Dedifferentiated amniotic fluid mesenchymal stem cell (primary cell): ENCODE data around the gene SPATS2L.

Experiments
- DNase-seq: peaks from one replicate; pipeline ENCODE4 v3.0.0-alpha.2; 2016; ENCODE audit errors: extremely low spot score

Gene SPATS2L

DNA sequence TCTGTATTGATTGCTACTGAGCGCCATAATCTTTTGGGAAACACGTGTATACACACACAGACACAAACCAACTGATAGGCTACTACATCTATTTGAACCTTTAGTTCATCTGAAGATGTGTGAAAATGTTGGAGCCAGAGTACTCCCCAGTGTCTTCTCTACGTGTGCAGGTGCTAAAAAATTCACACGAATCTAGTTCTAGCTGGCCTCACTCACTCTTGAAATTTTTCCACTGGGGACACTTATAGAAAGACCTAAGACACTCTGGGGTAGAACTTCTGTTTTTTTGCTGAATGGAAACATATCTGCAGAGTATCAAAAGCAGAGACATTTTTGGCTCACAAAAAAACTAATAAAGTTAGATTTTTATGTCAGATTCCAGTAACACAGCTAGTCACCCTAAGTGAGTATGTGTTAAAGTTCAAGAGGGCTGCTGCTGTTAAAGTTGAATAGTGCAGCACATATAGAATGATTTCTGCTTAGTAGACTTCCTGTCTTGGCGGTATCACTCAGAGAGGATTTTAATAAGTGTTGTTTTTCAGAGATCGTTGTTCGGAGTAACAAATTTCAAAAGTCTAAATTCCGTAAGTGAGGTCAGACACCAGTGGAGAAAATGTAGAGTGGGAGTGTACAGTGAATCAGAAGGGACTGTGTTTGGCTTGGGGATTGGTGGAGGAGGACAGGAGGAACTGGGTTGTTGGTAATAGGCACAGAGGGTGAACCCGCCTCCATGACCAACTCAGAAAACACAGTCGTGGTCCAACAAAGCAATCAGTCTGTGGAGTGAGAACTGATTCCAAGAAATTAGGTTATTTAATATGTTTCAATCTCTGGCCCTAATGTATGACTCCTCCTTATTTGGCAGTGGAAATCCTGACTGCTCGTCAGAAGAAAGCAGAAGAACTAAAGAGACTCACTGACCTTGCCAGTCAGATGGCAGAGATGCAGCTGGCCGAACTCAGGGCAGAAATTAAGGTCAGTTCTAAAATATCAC is 160.2 kb downstream of the SPATS2L start:
- DNase-seq: no peak

DNA sequence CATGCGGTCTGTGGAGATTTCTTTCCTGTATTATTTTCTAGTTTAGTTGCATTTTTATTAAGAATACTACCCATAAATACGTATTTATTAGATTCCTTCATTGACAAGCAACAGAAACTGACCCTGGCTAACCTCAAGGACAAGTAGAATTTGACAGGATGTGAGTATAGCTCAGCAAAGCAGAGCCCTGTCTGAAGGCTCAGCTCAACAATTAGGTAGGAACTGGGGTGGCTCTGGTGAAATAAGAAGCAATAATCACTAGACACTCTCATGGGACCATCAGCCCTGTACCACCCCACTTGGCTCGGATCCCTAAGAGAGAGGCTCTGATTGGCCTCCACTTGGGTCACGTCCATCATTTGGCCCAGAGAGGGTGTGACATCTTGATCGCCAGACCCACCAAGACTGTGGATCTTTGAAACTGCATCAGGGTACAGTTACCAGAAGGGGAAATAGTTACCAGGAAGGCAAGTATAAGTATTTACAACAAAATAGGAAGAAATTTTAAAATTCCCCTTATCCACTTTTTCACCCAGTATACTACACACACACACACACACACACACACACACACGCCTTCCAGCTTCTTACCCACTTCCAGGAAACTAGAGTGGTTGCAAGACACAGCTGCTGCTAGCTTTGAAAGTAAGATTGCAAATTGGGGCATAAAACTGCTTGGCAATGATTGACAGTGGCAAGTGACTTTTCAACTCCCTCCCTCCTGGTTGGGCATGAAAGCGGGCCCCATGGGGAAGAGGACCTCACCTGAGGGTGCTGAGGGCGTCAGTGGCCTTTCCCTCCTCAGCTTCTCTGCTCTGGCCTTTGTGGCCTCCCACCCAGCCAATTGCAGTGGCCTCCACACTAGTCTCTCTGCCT is 161.6 kb downstream of the SPATS2L start:
- DNase-seq: no peak

DNA sequence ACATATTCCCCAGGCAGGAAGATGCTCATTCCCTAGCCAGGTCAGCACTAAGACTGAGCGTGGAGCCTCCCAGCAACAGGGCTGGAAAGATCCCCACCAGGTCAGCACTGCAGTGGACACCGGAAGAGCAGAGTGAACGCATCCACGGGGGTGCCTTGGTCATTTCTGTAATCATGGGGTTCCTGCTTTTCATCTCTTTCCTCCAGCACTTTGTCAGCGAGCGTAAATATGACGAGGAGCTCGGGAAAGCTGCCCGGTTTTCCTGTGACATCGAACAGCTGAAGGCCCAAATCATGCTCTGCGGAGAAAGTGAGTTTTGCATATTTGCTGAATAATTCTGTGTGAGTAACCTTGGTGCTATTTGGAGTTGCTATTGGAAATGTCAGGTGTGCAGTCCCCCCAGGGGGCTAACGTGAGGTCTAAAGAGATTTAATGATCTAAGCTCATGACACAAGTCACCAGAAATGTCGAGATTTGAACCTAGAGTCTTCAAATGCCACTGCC is 163.3 kb downstream of the SPATS2L start:
- no peak for DNase-seq

DNA sequence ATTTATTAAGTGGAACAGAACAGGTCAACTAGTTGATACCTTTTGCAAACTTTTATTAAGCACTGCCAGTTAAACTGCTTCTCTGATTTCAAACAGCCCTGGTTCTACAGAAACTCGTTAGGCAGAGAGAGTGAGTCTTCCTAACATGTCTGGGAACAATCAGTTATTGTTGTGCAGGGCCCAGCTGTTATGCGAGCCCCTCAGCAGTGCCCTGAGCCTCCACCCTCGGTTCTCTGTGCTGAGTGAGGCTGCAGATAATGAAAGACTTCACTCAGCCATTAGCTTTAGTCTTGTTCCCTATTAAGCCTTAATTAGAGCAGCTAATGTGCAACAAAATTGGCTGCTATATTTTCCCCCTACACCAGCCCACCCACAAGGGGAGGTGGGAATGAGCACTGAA is 163.7 kb downstream of the SPATS2L start:
- DNase-seq: no peak

DNA sequence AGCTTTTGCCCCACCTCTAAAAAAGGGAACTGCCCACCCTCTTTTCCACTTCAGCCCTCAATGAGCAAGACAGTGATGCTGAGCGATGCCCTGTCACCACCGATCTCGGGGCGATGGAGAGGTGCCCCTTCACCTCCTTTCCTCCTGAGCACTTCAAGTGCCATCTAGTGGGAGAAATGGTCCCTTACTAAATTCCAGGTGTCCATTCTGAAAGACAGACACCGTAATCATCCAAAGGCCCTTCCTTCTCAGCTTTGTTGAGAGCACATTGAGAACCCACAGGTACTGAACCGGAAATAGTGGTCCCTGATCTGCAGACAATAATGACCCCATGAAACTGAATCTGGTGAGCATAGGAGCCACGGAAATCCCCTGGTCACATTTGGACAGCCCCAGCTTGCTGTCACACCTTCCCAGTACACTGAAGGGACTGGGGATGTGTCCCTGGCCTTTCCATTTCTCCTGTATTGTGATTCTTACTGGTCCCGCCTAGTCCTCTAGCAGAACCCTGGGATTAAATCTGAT is 164.9 kb downstream of the SPATS2L start:
- no peak for DNase-seq

DNA sequence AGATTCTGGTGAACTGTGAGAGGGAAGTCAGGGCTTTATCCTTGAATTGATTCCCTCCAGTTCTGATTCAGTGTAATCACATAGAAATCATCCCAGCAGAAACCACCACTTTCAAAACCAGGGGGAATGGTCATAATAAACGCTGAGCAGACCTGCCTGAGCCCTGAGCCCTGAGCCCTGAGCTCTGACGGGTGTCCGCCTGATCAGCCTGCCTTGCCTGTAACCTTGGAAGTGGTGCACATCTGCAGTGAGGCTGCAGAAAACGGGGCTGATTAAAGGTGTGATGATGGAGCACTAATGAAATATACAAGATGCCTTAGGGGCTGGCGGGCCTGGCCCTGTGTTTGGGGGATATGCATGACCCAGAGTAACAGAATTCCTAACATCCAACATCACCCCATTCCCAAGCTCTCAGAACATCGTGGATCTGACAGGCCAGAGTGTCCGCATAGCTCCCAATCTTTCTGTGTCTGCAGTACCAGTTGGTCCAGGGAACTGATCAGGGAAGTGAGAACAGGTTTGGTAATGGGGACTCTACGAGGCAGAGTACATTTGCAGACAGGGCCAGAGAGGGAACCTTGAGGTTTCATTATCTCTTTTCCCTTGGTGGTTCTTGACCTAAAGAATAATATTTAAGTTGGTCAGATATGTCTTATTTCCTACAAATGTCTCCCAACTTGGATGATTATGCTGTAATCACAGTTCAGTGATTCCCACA is 165.6 kb downstream of the SPATS2L start:
- no peak for DNase-seq

DNA sequence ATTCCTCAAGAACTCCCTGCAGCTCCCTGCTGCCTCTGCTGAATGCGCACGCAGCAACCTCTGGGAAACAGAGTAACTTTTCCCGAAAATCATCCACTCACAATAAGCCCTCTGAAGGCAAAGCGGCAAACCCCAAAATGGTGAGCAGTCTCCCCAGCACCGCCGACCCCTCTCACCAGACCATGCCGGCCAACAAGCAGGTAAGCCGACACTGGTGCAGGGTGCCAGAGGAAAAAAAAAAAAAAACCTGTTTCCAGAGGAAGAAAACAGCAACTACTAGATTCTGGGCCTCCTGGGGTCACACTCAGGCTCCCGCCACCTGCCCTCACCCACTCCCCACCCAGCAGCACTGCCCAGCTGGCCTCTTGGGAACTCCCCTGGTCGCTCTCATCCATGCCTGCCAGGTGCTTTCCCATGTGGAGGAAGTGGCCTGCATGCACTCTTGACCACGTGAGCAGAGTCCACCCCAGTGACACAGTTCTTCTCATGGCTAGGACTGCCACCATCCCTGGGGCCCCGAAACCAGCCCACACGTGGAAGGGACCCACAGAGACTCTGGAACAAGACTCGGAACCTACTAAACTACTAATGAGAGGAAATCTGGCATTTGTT is 166.5 kb downstream of the SPATS2L start:
- no peak for DNase-seq

DNA sequence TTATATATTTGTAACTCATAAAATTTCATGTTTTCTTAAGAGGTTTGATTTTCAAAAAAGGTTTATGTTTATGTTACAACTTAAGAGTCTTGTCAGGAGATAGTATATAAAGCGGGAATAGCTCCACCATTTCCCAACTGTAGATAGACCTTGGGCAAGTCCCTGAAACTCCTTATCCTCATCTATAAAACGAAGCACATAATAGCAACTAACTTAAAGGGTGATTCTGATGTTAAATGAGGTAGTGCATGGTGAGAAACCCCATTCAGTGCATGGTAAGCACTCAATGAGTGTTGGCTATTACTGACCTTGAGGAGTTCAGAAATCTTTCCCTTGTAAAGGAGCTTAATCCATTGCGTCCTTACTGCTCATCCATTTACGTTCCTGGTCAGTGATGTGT is 169.3 kb downstream of the SPATS2L start:
- DNase-seq: no peak

DNA sequence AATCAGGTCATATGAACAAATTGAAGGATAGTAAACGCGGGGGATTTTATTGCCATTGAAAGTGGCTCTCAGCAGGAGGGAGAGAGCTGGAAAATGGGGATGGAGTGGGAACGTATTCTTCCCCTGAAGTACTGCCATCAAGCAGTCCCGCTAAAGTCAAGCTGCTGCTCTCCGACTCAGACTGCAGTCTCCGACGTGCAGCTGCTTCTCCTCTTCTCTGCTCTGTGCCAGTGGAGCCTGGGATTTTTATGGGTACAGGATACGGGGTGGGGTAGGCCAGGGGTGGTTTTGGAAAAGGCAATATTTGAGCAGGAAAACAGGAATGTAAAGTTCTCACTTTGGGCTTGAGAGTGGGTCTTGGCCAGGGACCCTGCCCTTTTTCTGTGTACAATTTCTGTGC is 170.3 kb downstream of the SPATS2L start:
- no peak for DNase-seq

DNA sequence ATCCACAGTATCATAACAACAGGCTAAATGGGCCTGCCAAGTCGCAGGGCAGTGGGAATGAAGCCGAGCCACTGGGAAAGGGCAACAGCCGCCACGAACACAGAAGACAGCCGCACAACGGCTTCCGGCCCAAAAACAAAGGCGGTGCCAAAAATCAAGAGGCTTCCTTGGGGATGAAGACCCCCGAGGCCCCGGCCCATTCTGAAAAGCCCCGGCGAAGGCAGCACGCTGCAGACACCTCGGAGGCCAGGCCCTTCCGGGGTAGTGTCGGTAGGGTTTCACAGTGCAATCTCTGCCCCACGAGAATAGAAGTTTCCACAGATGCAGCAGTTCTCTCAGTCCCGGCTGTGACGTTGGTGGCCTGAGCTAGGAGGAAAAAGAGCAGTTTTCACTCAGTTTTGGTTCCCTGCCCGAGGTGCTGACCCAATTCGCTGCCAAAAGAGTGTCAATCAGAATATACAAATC is 171.2 kb downstream of the SPATS2L start:
- DNase-seq: no peak

DNA sequence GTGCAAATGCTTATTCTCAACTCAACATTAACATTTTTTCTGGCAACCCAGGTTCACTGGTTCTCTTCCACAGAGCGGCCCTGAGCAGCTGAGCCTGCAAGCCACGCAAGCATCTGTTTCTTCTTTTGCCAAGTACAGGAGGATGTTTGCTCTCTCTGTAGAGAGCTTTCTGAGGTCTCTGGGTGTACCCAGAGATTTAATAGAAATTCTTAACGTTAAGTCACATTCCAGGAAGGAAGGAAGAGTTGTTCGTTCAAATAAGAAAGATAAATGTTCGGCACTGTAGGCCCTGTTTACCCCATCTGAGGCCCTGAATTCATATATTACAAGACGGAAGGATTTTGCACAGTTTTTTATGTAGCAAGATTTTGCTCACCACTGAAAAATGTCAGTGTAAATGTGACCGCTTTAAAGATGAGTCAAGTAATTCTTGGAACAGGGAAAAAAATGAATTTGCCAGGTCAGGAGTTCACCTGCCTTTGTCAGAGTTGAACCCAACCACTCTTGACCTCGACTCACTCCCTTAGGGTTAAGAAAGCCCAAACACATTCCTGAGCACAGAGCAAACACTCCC is 173.3 kb downstream of the SPATS2L start:
- peak; percentile 28 for DNase-seq

DNA sequence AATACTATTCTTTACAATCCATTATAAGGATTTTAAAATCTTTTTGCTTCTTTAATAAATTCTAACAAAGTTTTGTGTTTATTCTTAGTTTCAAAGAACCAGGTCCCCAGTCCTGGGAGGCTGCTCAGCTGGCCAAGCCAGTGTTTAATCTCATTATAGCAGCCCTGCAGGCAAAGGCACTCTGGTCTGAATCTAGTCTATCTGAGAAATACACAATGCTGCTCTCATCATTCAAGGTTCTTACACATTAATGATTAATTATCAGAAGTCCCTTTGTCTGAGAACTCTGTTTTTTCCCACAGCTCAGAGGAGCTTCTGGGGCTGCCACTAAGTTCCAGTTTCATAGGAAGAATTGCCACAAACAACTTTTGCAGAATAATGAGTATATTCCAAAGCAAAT is 175.7 kb downstream of the SPATS2L start:
- DNase-seq: no peak

DNA sequence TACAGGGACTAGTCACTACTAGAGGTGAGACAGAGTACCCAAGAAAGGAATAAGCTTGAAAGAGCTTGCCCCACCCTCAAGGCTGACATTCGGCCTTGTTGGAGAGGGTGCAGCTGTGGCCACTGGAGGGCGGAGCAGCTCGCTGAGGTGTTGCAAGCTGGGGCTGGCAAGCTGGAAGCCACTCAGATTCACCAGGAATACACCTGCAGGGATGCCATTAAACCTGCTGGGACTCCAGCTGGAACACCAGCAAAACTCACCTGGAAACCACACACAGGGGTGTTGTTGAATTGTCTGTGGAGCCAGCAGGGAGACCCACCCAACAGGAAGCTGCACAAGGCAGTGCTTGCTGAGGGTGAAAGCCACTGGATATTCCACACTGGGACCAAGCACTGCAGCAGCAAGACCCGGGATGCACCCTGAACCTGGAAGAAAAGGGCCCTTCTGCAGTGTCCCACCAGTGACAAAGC is 177.3 kb downstream of the SPATS2L start:
- no peak for DNase-seq

DNA sequence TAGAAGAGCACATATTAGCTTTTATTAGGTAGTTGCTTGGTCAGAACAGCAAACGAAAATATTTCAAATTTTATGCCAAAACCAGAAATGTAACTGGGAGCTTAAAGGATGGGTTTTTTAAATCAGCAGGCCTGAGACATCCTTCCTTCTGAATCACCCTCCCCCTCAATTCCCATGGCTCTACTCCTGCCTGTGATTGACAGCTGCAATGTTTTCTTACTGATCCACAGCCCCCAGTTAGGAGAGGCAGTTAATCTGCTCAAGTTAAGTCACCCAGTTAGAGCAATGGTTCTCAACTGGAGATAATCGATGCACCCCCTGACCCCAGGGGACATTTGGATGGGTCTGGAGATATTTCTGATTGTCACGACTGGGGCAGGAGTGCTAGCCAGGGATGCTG is 178.4 kb downstream of the SPATS2L start:
- no peak for DNase-seq

DNA sequence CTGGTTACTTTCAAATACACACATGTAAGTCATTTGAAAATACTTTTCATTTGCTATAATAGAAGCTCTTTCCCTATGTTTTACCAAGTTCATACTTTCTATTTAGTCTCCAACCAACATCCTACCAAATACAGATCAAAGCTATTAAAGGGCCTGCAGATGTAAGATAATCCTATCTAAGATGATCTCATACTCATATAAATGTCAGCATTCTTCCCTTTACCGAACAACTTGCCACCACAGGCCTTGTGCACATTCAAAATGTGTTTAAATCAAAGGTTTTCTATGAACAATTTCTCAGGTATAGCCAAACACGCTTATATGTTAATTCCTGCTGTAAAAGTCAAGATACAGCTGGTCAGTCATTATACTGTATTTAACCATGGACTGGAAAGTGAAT is 180.0 kb downstream of the SPATS2L start:
- no peak for DNase-seq

DNA sequence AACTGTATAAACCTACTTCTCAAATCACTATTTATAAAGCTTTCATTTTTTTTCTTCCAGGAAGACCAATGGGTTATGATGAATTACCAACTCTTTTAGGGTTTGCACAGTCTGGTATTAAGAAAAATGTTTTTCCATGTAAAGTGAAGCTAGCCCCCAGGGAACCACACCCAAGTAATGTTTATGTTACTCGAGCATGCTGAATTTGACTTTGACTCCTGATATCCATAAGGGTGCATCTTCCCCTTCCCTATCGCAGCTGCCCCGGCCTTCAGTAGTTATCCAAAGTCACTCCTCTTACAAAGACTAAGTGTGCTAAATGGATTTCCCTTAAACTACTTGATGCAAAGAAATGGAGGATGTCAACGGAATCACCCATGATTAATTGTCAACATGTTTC is 181.7 kb downstream of the SPATS2L start:
- no peak for DNase-seq

DNA sequence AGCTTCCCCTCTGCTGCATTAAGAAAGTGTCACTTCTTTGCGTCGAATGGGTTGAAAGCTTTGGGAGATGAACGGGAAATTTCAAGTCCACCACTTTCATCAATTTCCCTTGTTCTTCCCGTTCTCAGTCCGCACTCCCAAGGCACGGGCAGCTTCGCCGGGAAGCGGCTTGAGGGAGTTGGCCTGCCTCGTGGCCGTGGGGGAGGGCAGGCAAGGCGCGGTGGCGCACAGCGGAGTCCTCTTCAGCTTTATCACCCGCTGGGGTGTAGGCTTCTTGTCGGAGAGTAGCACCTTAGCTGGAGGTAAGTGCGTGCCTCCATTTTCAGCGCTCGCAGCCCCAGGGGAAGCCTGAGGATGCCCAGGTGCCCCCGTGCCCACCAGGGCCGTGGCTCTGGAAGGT is 183.5 kb downstream of the SPATS2L start:
- DNase-seq: no peak

DNA sequence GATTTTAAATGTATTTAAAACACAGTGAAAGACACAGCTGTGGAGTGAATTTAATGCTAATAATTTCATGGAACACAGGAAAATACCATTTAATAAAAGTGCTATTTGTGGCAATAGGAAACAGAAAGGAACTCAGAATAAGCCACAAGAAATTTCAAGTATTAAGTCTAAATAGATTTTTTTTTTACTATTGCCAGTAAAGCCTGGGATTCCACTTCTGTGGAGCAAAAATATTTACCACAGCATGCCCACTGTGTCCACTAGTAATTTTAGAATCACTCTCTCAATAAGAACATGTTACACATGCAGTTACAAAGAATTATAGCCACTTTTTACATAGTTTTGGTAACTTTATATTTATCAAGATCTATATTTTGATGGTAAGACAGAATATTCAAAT is 186.2 kb downstream of the SPATS2L start:
- no peak for DNase-seq

DNA sequence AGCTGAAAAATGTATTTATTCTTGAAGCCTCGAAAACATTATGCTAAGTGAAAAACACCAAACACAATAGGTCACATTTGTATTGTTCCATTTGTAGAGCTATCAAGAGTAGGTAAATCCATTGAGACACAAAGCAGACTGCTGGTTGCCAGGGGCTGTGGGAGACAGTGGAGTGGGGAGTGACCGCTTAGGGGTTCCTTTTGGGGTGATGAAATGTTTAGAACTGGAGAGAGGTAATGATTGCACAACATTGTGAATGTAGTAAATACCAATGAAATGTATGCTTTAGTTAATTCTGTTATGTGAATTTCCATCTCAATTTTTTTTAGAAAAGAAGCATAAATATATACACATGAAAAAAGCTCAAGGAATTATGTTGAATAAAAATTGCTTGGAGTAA is 187.6 kb downstream of the SPATS2L start:
- no peak for DNase-seq

DNA sequence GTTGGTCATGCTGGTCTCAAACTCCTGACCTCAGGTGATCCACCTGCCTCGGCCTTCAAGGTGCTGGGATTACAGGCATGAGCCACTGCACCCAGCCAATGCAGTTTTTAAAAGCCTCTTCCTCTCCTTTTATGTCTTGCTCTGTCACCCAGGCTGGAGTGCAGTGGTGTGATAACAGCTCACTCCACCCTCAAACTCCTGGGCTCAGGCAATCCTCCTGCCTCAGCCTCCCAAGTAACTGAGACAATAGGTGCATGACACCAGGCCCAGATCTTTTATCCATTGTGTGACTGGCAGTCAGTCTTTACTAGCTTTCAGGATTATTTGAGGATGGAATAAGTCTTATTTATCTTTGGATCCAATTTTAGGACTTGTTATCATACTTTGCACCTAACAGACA is 190.2 kb downstream of the SPATS2L start:
- DNase-seq: no peak
